ENCODE measurements around the gene CCL22. TPM values are rescaled to one million over a fixed set of nuclear protein-coding genes. Genes with fewer than 3 reads are reported as not detected.
A peak's percentile ranks its signal among the peaks of the same experiment; 100 is the strongest.

Gene CCL22
- total RNA-seq, 2 donors from 2014 or later: 0.51 TPM; not detected in 1

GRCh38 chr16:57377080-57377841, 18.7 kb downstream of the CCL22 start:
- DNase-seq (ENCODE audit: low spot score): no peak
- H3K27me3 ChIP-seq (replicated peaks; ENCODE audit: insufficient read depth): no peaks in the 10 kb centered on the region
- intact Hi-C loops (cut with DNase I): loop anchor here (5.0 kb wide), 1 partner anchor 40 kb away; no protein-coding TSS in a partner anchor
- H3K4me3 ChIP-seq: no peak overlapping the region
- H3K9me3 ChIP-seq: no peaks in the 10 kb centered on the region
- TF ChIP-seq POLR2AphosphoS5 (IDR thresholded peaks at IDR 0.05): no peak
- no peak for TF ChIP-seq POLR2A (IDR thresholded peaks at IDR 0.05)
- peak in 1 of 4 experiments; percentile 18 for TF ChIP-seq CTCF (IDR thresholded peaks at IDR 0.05)
- no peaks in the 10 kb centered on the region for H3K36me3 ChIP-seq
- peak overlapping the region; percentile 35 for H3K27ac ChIP-seq
- 15% methylated on average over 5 of the region's 5 CpGs for WGBS
- peaks cover 3% of the 10 kb centered on the region for H3K4me1 ChIP-seq (replicated peaks)

- TF ChIP-seq POLR2A (IDR thresholded peaks at IDR 0.05) (no peak), CTCF (IDR thresholded peaks at IDR 0.05) (no peak), POLR2AphosphoS5 (IDR thresholded peaks at IDR 0.05) (no peak)
- no peak overlapping the region for H3K27ac ChIP-seq
- 56% methylated on average over 10 of the region's 10 CpGs for WGBS
Observed at GRCh38 chr16:57379579-57379978, 21.0 kb downstream of the CCL22 start.

GRCh38 chr16:57380671-57381462, 22.3 kb downstream of the CCL22 start:
- Histone ChIP-seq H3K27ac (peak overlapping the region; percentile 14 to 23), H3K9me3 (no peaks in the 10 kb centered on the region), H3K4me1 (replicated peaks) (peaks cover 3% of the 10 kb centered on the region), H3K4me3 (no peak overlapping the region), H3K36me3 (no peaks in the 10 kb centered on the region), H3K27me3 (replicated peaks; ENCODE audit: insufficient read depth) (no peaks in the 10 kb centered on the region)
- no peak for DNase-seq (ENCODE audit: low spot score)
- intact Hi-C loops (cut with DNase I): no loop called here
- 56% methylated on average over 8 of the region's 8 CpGs for WGBS
- TF ChIP-seq POLR2AphosphoS5 (IDR thresholded peaks at IDR 0.05) (no peak), POLR2A (IDR thresholded peaks at IDR 0.05) (no peak), CTCF (IDR thresholded peaks at IDR 0.05) (no peak)

More at GRCh38 chr16:57379579-57379978, 21.0 kb downstream of the CCL22 start:
- H3K4me1 ChIP-seq (replicated peaks): peaks cover 3% of the 10 kb centered on the region
- H3K36me3 ChIP-seq: no peaks in the 10 kb centered on the region
- no peak for DNase-seq (ENCODE audit: low spot score)
- H3K4me3 ChIP-seq: no peak overlapping the region
- no peaks in the 10 kb centered on the region for H3K27me3 ChIP-seq (replicated peaks; ENCODE audit: insufficient read depth)
- intact Hi-C loops (cut with DNase I): loop anchor here (5.0 kb wide), 1 partner anchor 38 kb away; no protein-coding TSS in a partner anchor
- H3K9me3 ChIP-seq: no peaks in the 10 kb centered on the region

GRCh38 chr16:57381791-57382534, 23.4 kb downstream of the CCL22 start:
- H3K27ac ChIP-seq: peak overlapping the region in 1 of 2 donors; percentile 23
- no peaks in the 10 kb centered on the region for H3K27me3 ChIP-seq (replicated peaks; ENCODE audit: insufficient read depth)
- no peak overlapping the region for H3K4me3 ChIP-seq
- no peaks in the 10 kb centered on the region for H3K9me3 ChIP-seq
- DNase-seq (ENCODE audit: low spot score): no peak
- no peaks in the 10 kb centered on the region for H3K36me3 ChIP-seq
- 86% methylated on average over 35 of the region's 35 CpGs for WGBS
- no peak for TF ChIP-seq CTCF (IDR thresholded peaks at IDR 0.05)
- TF ChIP-seq POLR2AphosphoS5 (IDR thresholded peaks at IDR 0.05): no peak
- peaks cover 3% of the 10 kb centered on the region for H3K4me1 ChIP-seq (replicated peaks)
- intact Hi-C loops (cut with DNase I): no loop called here

Measured in prostate gland (tissue), 2 donors.